Muscle of arm (tissue), 12 donors: Measurements from ENCODE around the gene ZNF234. TPM values are rescaled to one million over a fixed set of nuclear protein-coding genes. Genes with fewer than 3 reads are reported as not detected.
"Not testable (repeated sequence)": the region's sequence is repeated elsewhere in the genome, so short reads cannot be mapped to it uniquely, and the experiment has no call there.

Experiments used
- DNase-seq: peaks from one replicate; pipeline ENCODE4 v3.0.0-alpha.2; 2013
- polyA plus RNA-seq, 12 donors: library from polyadenylated mRNA; unstranded; fragments of 120-200 nt; gene quantifications; one replicate each; pipeline ENCODE4 v1.2.1, GENCODE V29; 2013; ENCODE audit not compliant: insufficient read length in 12 of 12

The ZNF234 gene
- polyA plus RNA-seq, 12 donors, result 7.3 to 15.9 (median 10.2) TPM; not detected in 1

DNA sequence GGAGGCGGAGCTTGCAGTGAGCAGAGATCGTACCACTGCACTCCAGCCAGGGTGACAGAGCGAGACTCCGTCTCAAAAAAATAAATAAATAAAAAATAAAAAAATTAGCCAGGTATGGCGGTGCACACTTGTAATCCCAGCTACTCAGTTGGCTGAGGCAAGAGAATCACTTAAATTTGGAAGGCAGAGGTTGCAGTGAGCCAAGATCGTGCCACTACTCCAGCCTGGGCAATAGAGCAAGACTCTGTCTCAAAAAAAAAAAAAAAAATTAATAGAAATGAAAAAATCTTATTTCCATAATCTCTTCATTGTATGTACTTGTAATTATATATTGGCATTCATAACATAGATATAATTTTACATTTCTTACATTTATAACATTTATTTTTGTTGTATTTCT, 29.3 kb downstream of the ZNF234 start:
- not testable (repeated sequence) for DNase-seq

DNA sequence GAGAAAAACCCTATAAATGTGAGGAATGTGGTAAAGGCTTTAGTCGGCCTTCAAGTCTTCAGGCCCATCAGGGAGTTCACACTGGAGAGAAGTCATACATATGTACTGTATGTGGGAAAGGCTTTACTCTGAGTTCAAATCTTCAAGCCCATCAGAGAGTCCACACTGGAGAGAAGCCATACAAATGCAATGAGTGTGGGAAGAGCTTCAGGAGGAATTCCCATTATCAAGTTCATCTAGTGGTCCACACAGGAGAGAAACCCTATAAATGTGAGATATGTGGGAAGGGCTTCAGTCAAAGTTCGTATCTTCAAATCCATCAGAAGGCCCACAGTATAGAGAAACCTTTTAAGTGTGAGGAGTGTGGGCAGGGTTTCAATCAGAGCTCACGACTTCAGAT, 35.2 kb downstream of the ZNF234 start:
- DNase-seq, result no peak

DNA sequence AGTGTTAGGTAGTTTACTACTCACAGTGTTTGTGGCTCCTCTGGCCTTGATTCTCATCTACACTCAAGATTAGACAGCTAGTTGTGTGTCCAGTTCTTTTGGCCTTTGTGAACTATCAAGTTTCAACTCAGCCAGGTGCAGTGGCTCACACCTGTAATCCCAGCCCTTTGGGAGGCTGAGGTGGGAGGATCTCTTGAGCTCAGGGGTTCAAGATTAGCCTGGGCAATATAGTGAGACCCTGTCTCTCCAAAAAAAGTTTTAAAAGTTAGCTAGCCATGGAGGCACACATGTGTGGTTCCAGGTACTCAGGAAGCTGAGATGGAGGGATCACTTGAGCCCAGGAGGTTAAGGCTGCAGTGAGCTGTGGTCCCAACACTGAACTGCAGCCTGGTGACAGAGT, 39.6 kb downstream of the ZNF234 start:
- DNase-seq, result no peak

GRCh38 chr19:44182145-44182544, 40.8 kb downstream of the ZNF234 start:
- DNase-seq, result no peak

- no peak for DNase-seq
These were observed 48.7 kb downstream of the ZNF234 start for GRCh38 chr19:44190020-44190419.

GRCh38 chr19:44192127-44192526, 50.8 kb downstream of the ZNF234 start:
- DNase-seq, result no peak

GRCh38 chr19:44196772-44197171, 55.4 kb downstream of the ZNF234 start:
- DNase-seq, result no peak

GRCh38 chr19:44202470-44202869, 61.1 kb downstream of the ZNF234 start:
- DNase-seq, result no peak

GRCh38 chr19:44202974-44203373, 61.6 kb downstream of the ZNF234 start:
- DNase-seq, result no peak

- DNase-seq, result not testable (repeated sequence)
These were observed 62.5 kb downstream of the ZNF234 start for GRCh38 chr19:44203877-44204276.

DNA sequence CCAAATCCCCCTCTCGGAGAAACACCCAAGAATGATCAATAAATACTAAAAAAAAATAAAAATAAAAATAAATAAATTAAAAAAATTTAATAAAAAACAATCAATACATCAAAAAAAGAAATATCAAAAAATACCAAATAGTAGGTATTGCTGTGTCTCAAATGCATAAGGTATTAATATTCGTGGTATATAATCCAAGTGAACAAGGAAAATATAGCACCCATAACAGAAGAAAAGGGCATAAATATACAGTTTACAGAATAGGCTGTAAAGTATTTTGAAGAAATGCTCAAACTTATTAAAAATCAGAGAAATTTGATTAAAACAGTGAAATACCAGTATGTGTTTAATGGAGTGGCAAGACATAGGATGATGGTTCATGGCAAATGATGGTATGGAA, 63.4 kb downstream of the ZNF234 start:
- DNase-seq, result no peak

- peak; percentile 93 for DNase-seq
These were observed 65.9 kb downstream of the ZNF234 start for GRCh38 chr19:44207126-44207803.

Other genes starting within 250 kb of the ZNF234 start
- 10 to 100 TPM in 10 of 12 donors, 1 to 10 TPM in 1, not detected in 1; 3.6 to 20.3 (median 15.1) TPM for gene ZNF45, start 206.3 kb upstream of the ZNF234 start, polyA plus RNA-seq
- gene ZNF221, start 190.3 kb upstream of the ZNF234 start, polyA plus RNA-seq, result 1 to 10 TPM in 10 of 12 donors, not detected in 2; 2.3 to 4.7 (median 3.7) TPM
- 10 to 100 TPM in 2 of 12 donors, 1 to 10 TPM in 9, not detected in 1; 6.4 to 22.9 (median 8.9) TPM for gene ZNF155, start 157.4 kb upstream of the ZNF234 start, polyA plus RNA-seq
- 1 to 10 TPM in 11 of 12 donors, not detected in 1; 2.1 to 5.3 (median 3.5) TPM for gene ZNF230, start 138.6 kb upstream of the ZNF234 start, polyA plus RNA-seq
- gene ZNF222, start 116.2 kb upstream of the ZNF234 start, polyA plus RNA-seq, result 1 to 10 TPM in 10 of 12 donors, not detected in 2; 4.4 to 7.6 (median 6.1) TPM
- gene ZNF223, start 89.5 kb upstream of the ZNF234 start, polyA plus RNA-seq, result 1 to 10 TPM in 10 of 12 donors, not detected in 2; 3.6 to 8.9 (median 5.6) TPM
- 1 to 10 TPM in 11 of 12 donors, not detected in 1; 2.1 to 7.0 (median 3.3) TPM for gene ZNF284, start 69.4 kb upstream of the ZNF234 start, polyA plus RNA-seq
- 10 to 100 TPM in 11 of 12 donors, not detected in 1; 11.1 to 32.4 (median 16.9) TPM for gene ZNF224, start 47.2 kb upstream of the ZNF234 start, polyA plus RNA-seq
- gene ZNF225, start 28.2 kb upstream of the ZNF234 start, polyA plus RNA-seq, result 1 to 10 TPM in 11 of 12 donors, not detected in 1; 4.4 to 7.8 (median 5.8) TPM
- gene ZNF226, start 23.5 kb downstream of the ZNF234 start, polyA plus RNA-seq, result 10 to 100 TPM in 10 of 12 donors, 1 to 10 TPM in 1, not detected in 1; 4.8 to 21.5 (median 14.3) TPM
- gene ZNF227, start 71.0 kb downstream of the ZNF234 start, polyA plus RNA-seq, result 10 to 100 TPM in 11 of 12 donors, not detected in 1; 13.8 to 18.0 (median 15.4) TPM
- gene ZNF233, start 118.3 kb downstream of the ZNF234 start, polyA plus RNA-seq, result 10 to 100 TPM in 1 of 12 donors, 1 to 10 TPM in 10, not detected in 1; 2.3 to 14.5 (median 3.2) TPM
- gene ZNF235, start 163.5 kb downstream of the ZNF234 start, polyA plus RNA-seq, result 1 to 10 TPM in 10 of 12 donors, not detected in 2; 5.4 to 9.2 (median 6.4) TPM
- 1 to 10 TPM in 11 of 12 donors, not detected in 1; 3.1 to 8.9 (median 6.2) TPM for gene ZNF112, start 215.1 kb downstream of the ZNF234 start, polyA plus RNA-seq